Adrenal gland (tissue), 12 donors: ENCODE data around the gene AKAP1. TPM values are rescaled to one million over a fixed set of nuclear protein-coding genes. Genes with fewer than 3 reads are reported as not detected.
A peak's percentile ranks its signal among the peaks of the same experiment; 100 is the strongest.

Experiments
- DNase-seq, 7 donors: peaks; one replicate each; pipeline ENCODE4 v3.0.0-alpha.2; 2019 to 2020
- H3K27ac ChIP-seq, 5 donors: fragments of 200-600 bp; sonication (generic) in 4 of 5; 1 replicate in 3 of 5; 2 replicates in 2 of 5; pipeline versions ENCODE4 v1.5.1 to v1.8.0; 2016 to 2020; ENCODE audit warnings: mild to moderate bottlenecking in 1 of 5
- H3K27me3 ChIP-seq: fragments of 200-600 bp; 2 replicates; pipeline ENCODE4 v1.8.0; 2021
- H3K36me3 ChIP-seq, 2 donors: fragments of 200-600 bp; replicated peaks in 1 of 2; 1 replicate in 1 of 2; 2 replicates in 1 of 2; pipeline versions ENCODE4 v1.5.1 to v1.8.0; 2018 to 2022
- H3K4me1 ChIP-seq, 2 donors: fragments of 200-600 bp; replicated peaks in 1 of 2; 1 replicate in 1 of 2; 2 replicates in 1 of 2; pipeline versions ENCODE4 v1.5.1 to v1.8.0; 2018 to 2021
- H3K4me3 ChIP-seq, 4 donors: fragments of 200-600 bp; sonication (generic) in 3 of 4; one replicate each; pipeline ENCODE4 v1.5.1; 2016 to 2018
- H3K9me3 ChIP-seq, 3 donors: fragments of 200-600 bp; sonication (generic) in 1 of 3; replicated peaks in 1 of 3; 1 replicate in 2 of 3; 2 replicates in 1 of 3; pipeline versions ENCODE4 v1.5.1 to v1.8.0; 2016 to 2021
- POLR2A ChIP-seq, 2 donors: fragments of 450-650 bp; IDR thresholded peaks; one replicate each; pipeline ENCODE4 v1.6.1; 2017; ENCODE audit warnings: antibody characterized with exemption in 2 of 2, mild to moderate bottlenecking in 2 of 2, moderate library complexity in 1 of 2
- WGBS, 4 donors: extraction: QIAGEN DNeasy Blood & Tissue Kit in 2 of 4; methylation state at CpG; one replicate each; pipeline versions ENCODE4 v1.1.5 to v1.1.7; 2013 to 2017; 5-methylcytosine and 5-hydroxymethylcytosine counted together
- intact Hi-C, 2 donors: fragments of 100-400 bp; cut with DNase I; formaldehyde crosslinking; loops; one replicate each; pipeline versions ENCODE4 v1.14.1 to v1.15.0; 2022 to 2023
- polyA plus RNA-seq, 3 donors: library from polyadenylated mRNA; stranded (reverse); fragments of 200-250 nt in 2 of 3; fragments of 350-450 nt in 1 of 3; fragmentation: Illumina TruSeq in 1 of 3; extraction: RNeasy Lipid Tissue Mini Kit (QIAGEN cat#74804) in 1 of 3; gene quantifications; one replicate each; pipeline ENCODE4 v1.2.3, GENCODE V29; 2013 to 2014
- total RNA-seq, 9 donors: library from RNA; depleted of rRNA in 4 of 9; stranded (reverse); fragments of >200 nt in 4 of 9; fragments of 120-200 nt in 1 of 9; fragmentation: NEBNext Ultra II Directional in 1 of 9; extraction: Animal tissue kit (Norgen Biotek cat#: 25700) in 1 of 9; gene quantifications; one replicate each; pipeline versions ENCODE4 v1.1.0 to v1.2.4, GENCODE V29; 2013 to 2023
- TF ChIP-seq, protein P1 (sequence below), 6 experiments: fragments of 450-650 bp in 4 of 6; fragments of 200-600 bp in 2 of 6; sonication (generic) in 1 of 6; IDR thresholded peaks; 1 replicate in 5 of 6; 2 replicates in 1 of 6; pipeline versions ENCODE4 v1.5.1 to v1.8.0; 2016 to 2021; ENCODE audit warnings: antibody characterized with exemption in 6 of 6, mild to moderate bottlenecking in 2 of 6, moderate library complexity in 1 of 6
- donor health status: healthy with polysubstance abuse.
- donor health status: Bipolar disorder and iron deficiency.
- donor health status: DM: yes; HTN: yes; CAD: no.
- donor health status: DM: no; HTN: no; CAD: no.
- donor health status: DM: no; HTN: no; CAD: no.
- donor health status: DM: yes; HTN: yes; CAD: no.

AKAP1 gene
- total and polyA plus RNA-seq, 12 donors = 14.0 to 259 (median 29.4) TPM

GRCh38 chr17:57166803-57167202 is 81.8 kb downstream of the AKAP1 start:
- H3K27me3 ChIP-seq = no peaks in the 10 kb centered on the region
- no peaks in the 10 kb centered on the region for H3K36me3 ChIP-seq
- TF ChIP-seq POLR2A (IDR thresholded peaks at IDR 0.05) = no peak
- TF ChIP-seq, protein P1, sequence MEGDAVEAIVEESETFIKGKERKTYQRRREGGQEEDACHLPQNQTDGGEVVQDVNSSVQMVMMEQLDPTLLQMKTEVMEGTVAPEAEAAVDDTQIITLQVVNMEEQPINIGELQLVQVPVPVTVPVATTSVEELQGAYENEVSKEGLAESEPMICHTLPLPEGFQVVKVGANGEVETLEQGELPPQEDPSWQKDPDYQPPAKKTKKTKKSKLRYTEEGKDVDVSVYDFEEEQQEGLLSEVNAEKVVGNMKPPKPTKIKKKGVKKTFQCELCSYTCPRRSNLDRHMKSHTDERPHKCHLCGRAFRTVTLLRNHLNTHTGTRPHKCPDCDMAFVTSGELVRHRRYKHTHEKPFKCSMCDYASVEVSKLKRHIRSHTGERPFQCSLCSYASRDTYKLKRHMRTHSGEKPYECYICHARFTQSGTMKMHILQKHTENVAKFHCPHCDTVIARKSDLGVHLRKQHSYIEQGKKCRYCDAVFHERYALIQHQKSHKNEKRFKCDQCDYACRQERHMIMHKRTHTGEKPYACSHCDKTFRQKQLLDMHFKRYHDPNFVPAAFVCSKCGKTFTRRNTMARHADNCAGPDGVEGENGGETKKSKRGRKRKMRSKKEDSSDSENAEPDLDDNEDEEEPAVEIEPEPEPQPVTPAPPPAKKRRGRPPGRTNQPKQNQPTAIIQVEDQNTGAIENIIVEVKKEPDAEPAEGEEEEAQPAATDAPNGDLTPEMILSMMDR (IDR thresholded peaks at IDR 0.05) = no peak
- intact Hi-C loops = no loop called here
- peaks cover 0 to 7% of the 10 kb centered on the region in 2 donors for H3K4me1 ChIP-seq
- H3K9me3 ChIP-seq = no peaks in the 10 kb centered on the region
- H3K4me3 ChIP-seq = no peak overlapping the region
- 28 to 43% (median 34%) methylated on average over 4 to 9 of the region's 9 CpGs for WGBS, 4 donors
- DNase-seq = peak in 2 of 7 donors; percentile 11 to 16
- no peak overlapping the region for H3K27ac ChIP-seq

GRCh38 chr17:57168695-57169094 is 83.6 kb downstream of the AKAP1 start:
- Histone ChIP-seq H3K27me3 (no peaks in the 10 kb centered on the region), H3K9me3 (no peaks in the 10 kb centered on the region), H3K36me3 (no peaks in the 10 kb centered on the region), H3K27ac (no peak overlapping the region), H3K4me3 (no peak overlapping the region), H3K4me1 (peaks cover 0 to 7% of the 10 kb centered on the region in 2 donors)
- WGBS, 4 donors = 63 to 74% (median 66%) methylated on average over 2 of the region's 2 CpGs
- no peak for TF ChIP-seq POLR2A (IDR thresholded peaks at IDR 0.05)
- TF ChIP-seq, protein P1 (IDR thresholded peaks at IDR 0.05) = no peak
- intact Hi-C loops = no loop called here
- no peak for DNase-seq

- no peaks in the 10 kb centered on the region for H3K36me3 ChIP-seq
- WGBS, 4 donors = 59 to 81% (median 67%) methylated on average over 4 of the region's 4 CpGs
- no peaks in the 10 kb centered on the region for H3K27me3 ChIP-seq
- no peak for TF ChIP-seq POLR2A (IDR thresholded peaks at IDR 0.05)
- TF ChIP-seq, protein P1 (IDR thresholded peaks at IDR 0.05) = no peak
- H3K9me3 ChIP-seq = no peaks in the 10 kb centered on the region
- DNase-seq = no peak
- H3K4me1 ChIP-seq = peaks cover 0 to 7% of the 10 kb centered on the region in 2 donors
- H3K27ac ChIP-seq = no peak overlapping the region
- H3K4me3 ChIP-seq = no peak overlapping the region
- intact Hi-C loops = no loop called here
These were observed 85.8 kb downstream of the AKAP1 start for GRCh38 chr17:57170866-57171265.

Other genes starting within 250 kb of the AKAP1 start
- 10 to 100 TPM; 14.8 to 82.4 (median 58.6) TPM for gene TRIM25, start 171.2 kb upstream of the AKAP1 start, total RNA-seq
- gene TRIM25, start 171.2 kb upstream of the AKAP1 start, polyA plus RNA-seq = 10 to 100 TPM; 12.6 to 56.6 (median 23.6) TPM
- gene COIL, start 124.2 kb upstream of the AKAP1 start, total RNA-seq = 10 to 100 TPM in 4 of 9 donors, 1 to 10 TPM in 5; 4.3 to 16.7 (median 9.3) TPM
- 10 to 100 TPM in 1 of 3 donors, 1 to 10 TPM in 2; 6.3 to 14.8 (median 8.4) TPM for gene COIL, start 124.2 kb upstream of the AKAP1 start, polyA plus RNA-seq
- 100 to 1,000 TPM; 194 to 487 (median 235) TPM for gene SCPEP1, start 107.1 kb upstream of the AKAP1 start, total RNA-seq
- 100 to 1,000 TPM; 206 to 408 (median 334) TPM for gene SCPEP1, start 107.1 kb upstream of the AKAP1 start, polyA plus RNA-seq
- gene MSI2, start 171.3 kb downstream of the AKAP1 start, total RNA-seq = 100 to 1,000 TPM in 7 of 9 donors, 10 to 100 TPM in 2; 62.6 to 411 (median 175) TPM
- gene MSI2, start 171.3 kb downstream of the AKAP1 start, polyA plus RNA-seq = 100 to 1,000 TPM in 1 of 3 donors, 10 to 100 TPM in 2; 32.6 to 360 (median 36.7) TPM